SU-DHL-6 (cell line): ENCODE data around the gene COL4A2.

Experiments
- H2AFZ ChIP-seq: fragments of 200-600 bp; sonication (generic); 2 replicates; pipeline ENCODE4 v1.6.1; 2014; ENCODE audit warnings: low read depth, mild to moderate bottlenecking, moderate library complexity, mixed read lengths, antibody characterized with exemption, low read length; ENCODE audit not compliant: severe bottlenecking
- H3F3A ChIP-seq: fragments of 200-600 bp; shearing (Covaris generic); 2 replicates; pipeline ENCODE4 v1.6.0; 2016; ENCODE audit warnings: antibody characterized with exemption, mild to moderate bottlenecking; ENCODE audit not compliant: insufficient read depth
- H3K27ac ChIP-seq: fragments of 200-600 bp; sonication (generic); 2 replicates; pipeline ENCODE4 v1.5.1; 2016; ENCODE audit warnings: low read depth, mild to moderate bottlenecking, low read length, moderate library complexity, mixed read lengths
- H3K27me3 ChIP-seq: fragments of 200-600 bp; sonication (generic), shearing (Covaris generic); 2 replicates; pipeline ENCODE4 v1.6.0; 2014; ENCODE audit warnings: mild to moderate bottlenecking, low read length
- H3K36me3 ChIP-seq: fragments of 200-600 bp; sonication (generic); 2 replicates; pipeline ENCODE4 v1.6.1; 2014; ENCODE audit warnings: mild to moderate bottlenecking, low read length, mixed read lengths
- H3K4me2 ChIP-seq: fragments of 300-600, 200-600 bp; shearing (Covaris generic), sonication (generic); 2 replicates; pipeline ENCODE4 v1.6.0; 2014; ENCODE audit warnings: low read length, low read depth, mild to moderate bottlenecking; ENCODE audit not compliant: poor library complexity, severe bottlenecking
- H3K4me3 ChIP-seq: fragments of 200-600 bp; sonication (generic); 2 replicates; pipeline ENCODE4 v1.5.1; 2014; ENCODE audit warnings: antibody characterized with exemption, low read length, mild to moderate bottlenecking, mixed read lengths; ENCODE audit not compliant: insufficient read depth, poor library complexity, severe bottlenecking
- H3K79me2 ChIP-seq: fragments of 200-600 bp; sonication (generic); 2 replicates; pipeline ENCODE4 v1.6.1; 2014; ENCODE audit warnings: mild to moderate bottlenecking, low read length, moderate library complexity; ENCODE audit not compliant: insufficient read depth
- H3K9ac ChIP-seq: fragments of 200-600 bp; sonication (generic); 2 replicates; pipeline ENCODE4 v1.7.0; 2014; ENCODE audit warnings: mild to moderate bottlenecking, low read length
- H3K9me2 ChIP-seq: fragments of 200-600 bp; sonication (generic); replicated peaks from 2 replicates; pipeline ENCODE4 v1.6.1; 2014; ENCODE audit warnings: low read length; ENCODE audit not compliant: insufficient read depth
- H3K9me3 ChIP-seq: fragments of 200-600 bp; sonication (generic); 2 replicates; pipeline ENCODE4 v1.6.1; 2014; ENCODE audit warnings: low read length, mixed read lengths; ENCODE audit not compliant: insufficient read depth
- H4K20me1 ChIP-seq: fragments of 200-600 bp; sonication (generic); 2 replicates; pipeline ENCODE4 v1.6.1; 2014; ENCODE audit warnings: low read depth, mild to moderate bottlenecking, antibody characterized with exemption, low read length, moderate library complexity, mixed read lengths
- EZH2phosphoT487 ChIP-seq: fragments of 200-600 bp; sonication (generic), shearing (Covaris generic); conservative IDR thresholded peaks from 2 replicates; pipeline ENCODE4 v1.6.1; 2018; ENCODE audit warnings: mild to moderate bottlenecking, antibody characterized with exemption, low read length, moderate library complexity, mixed read lengths
- TF ChIP-seq, protein P1 (sequence below): fragments of 200-600 bp; sonication (generic); IDR thresholded peaks from one replicate; pipeline ENCODE4 v1.5.1; 2017; ENCODE audit warnings: antibody characterized with exemption, mild to moderate bottlenecking, low read length, moderate library complexity; ENCODE audit not compliant: insufficient read depth, poor library complexity, severe bottlenecking

Gene COL4A2

DNA sequence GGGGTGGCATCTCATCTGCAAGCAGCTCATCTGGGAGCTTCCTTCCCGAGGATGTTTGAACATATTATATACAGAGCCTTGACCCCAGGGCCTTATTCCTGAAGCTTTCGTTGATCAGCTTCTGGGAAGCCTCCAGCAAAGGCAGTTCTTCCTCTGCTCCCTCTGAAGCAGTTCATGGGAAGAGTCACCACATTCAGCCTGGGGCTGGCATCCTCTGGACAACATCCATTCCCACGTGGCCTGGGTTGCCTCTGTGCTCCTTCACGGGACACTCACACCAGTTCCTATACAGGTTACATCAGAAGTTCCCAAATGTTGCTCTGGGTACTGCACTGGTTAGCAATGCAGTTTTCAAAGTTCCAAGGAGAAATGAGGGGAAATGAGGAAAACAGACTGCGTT, 29.6 kb downstream of the COL4A2 start:
- H3F3A ChIP-seq = no peaks in the 10 kb centered on the region
- no peaks in the 10 kb centered on the region for H4K20me1 ChIP-seq
- H3K27ac ChIP-seq = no peak overlapping the region
- H3K9me2 ChIP-seq = no peaks in the 10 kb centered on the region
- no peak overlapping the region for H2AFZ ChIP-seq
- no peak overlapping the region for H3K4me2 ChIP-seq
- peaks cover 5% of the 10 kb centered on the region; the same call in 1 of the 2 replicates for H3K9me3 ChIP-seq
- no peak overlapping the region for H3K4me3 ChIP-seq
- no peak overlapping the region for H3K9ac ChIP-seq
- no peak for TF ChIP-seq EZH2phosphoT487
- TF ChIP-seq, protein P1, sequence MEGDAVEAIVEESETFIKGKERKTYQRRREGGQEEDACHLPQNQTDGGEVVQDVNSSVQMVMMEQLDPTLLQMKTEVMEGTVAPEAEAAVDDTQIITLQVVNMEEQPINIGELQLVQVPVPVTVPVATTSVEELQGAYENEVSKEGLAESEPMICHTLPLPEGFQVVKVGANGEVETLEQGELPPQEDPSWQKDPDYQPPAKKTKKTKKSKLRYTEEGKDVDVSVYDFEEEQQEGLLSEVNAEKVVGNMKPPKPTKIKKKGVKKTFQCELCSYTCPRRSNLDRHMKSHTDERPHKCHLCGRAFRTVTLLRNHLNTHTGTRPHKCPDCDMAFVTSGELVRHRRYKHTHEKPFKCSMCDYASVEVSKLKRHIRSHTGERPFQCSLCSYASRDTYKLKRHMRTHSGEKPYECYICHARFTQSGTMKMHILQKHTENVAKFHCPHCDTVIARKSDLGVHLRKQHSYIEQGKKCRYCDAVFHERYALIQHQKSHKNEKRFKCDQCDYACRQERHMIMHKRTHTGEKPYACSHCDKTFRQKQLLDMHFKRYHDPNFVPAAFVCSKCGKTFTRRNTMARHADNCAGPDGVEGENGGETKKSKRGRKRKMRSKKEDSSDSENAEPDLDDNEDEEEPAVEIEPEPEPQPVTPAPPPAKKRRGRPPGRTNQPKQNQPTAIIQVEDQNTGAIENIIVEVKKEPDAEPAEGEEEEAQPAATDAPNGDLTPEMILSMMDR = no peak
- no peaks in the 10 kb centered on the region for H3K27me3 ChIP-seq
- H3K79me2 ChIP-seq = no peaks in the 10 kb centered on the region
- no peaks in the 10 kb centered on the region for H3K36me3 ChIP-seq

DNA sequence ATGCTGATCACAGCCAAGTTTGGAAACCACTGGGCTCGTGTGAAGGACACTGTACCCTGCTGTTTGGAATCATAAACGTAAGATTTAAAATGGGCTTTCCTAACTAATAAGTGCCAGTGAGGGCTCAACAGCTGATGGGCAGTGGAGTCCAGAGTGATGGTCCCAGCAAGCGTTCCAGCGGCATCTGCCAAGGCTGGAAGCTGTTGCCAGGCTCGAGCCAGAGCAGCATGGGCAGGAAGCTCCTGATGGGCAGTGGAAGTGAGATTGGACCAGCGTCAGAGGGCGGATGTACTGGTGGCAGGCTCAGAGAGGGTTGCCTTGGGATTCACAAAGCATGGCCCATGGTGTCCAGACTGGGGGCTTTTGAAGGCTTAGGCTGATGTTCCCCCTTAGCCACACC, 30.2 kb downstream of the COL4A2 start:
- Histone ChIP-seq H3K4me2 (no peak overlapping the region), H3K27me3 (no peaks in the 10 kb centered on the region), H4K20me1 (no peaks in the 10 kb centered on the region), H3K9me2 (no peaks in the 10 kb centered on the region), H3K36me3 (no peaks in the 10 kb centered on the region), H3K9me3 (peaks cover 5% of the 10 kb centered on the region; the same call in 1 of the 2 replicates), H2AFZ (no peak overlapping the region), H3K9ac (no peak overlapping the region), H3K79me2 (no peaks in the 10 kb centered on the region), H3K4me3 (no peak overlapping the region), H3K27ac (no peak overlapping the region), H3F3A (no peaks in the 10 kb centered on the region)
- TF ChIP-seq, protein P1 = no peak
- no peak for TF ChIP-seq EZH2phosphoT487

DNA sequence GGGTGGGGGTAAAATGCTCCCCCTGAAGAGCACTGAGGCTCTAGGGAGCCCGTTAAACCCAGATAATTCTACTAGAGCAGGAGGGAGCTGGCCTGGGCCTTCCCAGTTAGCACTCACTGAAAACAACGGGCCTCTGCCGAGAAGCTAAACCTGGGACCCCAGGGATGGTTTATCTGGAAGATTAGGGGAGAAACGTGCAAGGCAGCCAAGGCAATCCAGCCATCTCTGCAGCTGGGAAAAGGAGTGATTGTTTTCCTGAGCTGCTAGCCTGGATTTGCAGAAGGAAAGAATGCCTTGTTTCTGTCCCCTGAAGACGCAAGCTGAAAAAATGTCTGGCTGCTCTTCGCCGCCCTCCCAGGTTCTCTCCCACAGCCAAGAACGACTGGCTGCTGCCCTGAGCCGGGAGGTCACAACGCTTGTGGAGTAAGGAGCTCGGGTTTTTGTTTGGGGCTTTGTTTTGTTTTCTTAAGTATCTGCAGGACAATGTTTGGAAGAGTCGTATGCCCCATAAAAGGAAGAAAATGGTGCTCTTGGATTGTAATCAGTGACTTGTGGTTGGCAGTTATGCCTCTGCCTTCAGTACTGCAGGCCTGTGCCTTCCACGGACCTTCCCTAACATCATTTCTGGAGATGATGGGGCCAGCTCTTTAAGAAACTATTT, 31.5 kb downstream of the COL4A2 start:
- H2AFZ ChIP-seq = no peak overlapping the region
- no peaks in the 10 kb centered on the region for H3K27me3 ChIP-seq
- H3K27ac ChIP-seq = no peak overlapping the region
- H3K9me2 ChIP-seq = no peaks in the 10 kb centered on the region
- no peaks in the 10 kb centered on the region for H4K20me1 ChIP-seq
- peaks cover 5% of the 10 kb centered on the region; the same call in 1 of the 2 replicates for H3K9me3 ChIP-seq
- no peak for TF ChIP-seq EZH2phosphoT487
- TF ChIP-seq, protein P1 = no peak
- no peak overlapping the region for H3K4me2 ChIP-seq
- no peaks in the 10 kb centered on the region for H3K79me2 ChIP-seq
- no peak overlapping the region for H3K9ac ChIP-seq
- no peaks in the 10 kb centered on the region for H3F3A ChIP-seq
- no peaks in the 10 kb centered on the region for H3K36me3 ChIP-seq
- no peak overlapping the region for H3K4me3 ChIP-seq
